HG02571 (cell line): ENCODE measurements around the gene SIGLECL1.
"Not testable (repeated sequence)": the region's sequence is repeated elsewhere in the genome, so short reads cannot be mapped to it uniquely, and the experiment has no call there.

ENCODE experiments used
- ATAC-seq: cut with Tn5 transposase; IDR thresholded peaks from one replicate; pipeline ENCODE4 v1.9.1; 2021; ENCODE audit warnings: mild to moderate bottlenecking, moderate library complexity; ENCODE audit not compliant: unreplicated experiment

The SIGLECL1 gene

DNA sequence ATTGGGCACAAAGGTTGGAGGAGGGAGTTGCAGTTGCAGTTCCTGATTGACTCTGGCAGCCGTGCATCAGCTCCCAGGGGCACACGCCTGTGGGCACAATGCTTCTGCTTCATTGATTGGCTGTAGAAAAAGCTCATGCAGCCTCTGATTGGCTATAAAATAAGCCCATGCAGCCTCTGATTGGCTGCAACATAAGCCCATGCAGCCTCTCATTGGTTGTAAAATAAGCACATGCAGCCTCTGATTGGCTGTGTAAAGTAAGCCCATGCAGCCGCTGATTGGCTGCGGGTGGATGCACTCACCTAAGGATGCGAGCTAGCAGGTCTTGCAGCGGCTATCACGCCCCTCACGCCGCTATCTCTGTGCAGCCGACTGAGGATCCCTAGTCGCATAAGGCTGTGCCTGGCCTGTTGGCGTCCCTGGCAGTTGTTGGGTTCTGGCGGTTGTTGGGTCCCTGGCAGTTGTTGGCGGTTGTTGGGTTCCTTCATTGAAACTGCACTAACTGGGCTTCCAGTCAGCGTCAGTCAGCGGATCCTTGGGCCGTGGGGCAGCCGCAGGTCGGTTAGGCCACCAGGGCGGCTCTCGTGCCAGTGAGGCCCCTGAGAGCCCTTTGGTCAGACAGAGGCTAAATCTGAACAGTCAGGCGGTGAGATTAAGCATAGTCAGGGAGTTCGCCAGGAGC is at the start of gene SIGLECL1:
TSS of gene SIGLECL1 (plus strand) at position 295 of the 682 bp plus-strand sequence. CDS start 12,993 bp downstream, outside the sequence.
- ATAC-seq: no peak

DNA sequence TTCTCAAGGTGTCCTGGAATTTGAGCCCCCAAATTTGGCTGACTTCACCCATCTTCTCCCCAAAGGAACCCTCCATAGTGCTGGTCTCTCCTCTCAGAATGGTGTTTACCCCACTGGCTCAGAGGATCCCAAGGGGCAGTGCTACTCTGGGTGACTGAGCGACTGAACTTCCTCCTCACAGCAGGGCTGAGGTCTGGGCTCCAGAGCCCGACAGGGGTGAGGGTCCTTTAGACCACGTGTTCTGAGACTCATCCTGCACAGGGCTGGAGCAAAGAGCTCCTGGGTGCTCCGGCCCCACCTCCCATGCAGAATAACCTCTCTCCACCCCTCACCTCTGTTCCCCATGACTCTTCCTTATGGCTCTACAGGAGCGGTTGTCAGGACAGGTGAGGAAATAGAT is 49.2 kb upstream of the SIGLECL1 start:
- no peak for ATAC-seq

DNA sequence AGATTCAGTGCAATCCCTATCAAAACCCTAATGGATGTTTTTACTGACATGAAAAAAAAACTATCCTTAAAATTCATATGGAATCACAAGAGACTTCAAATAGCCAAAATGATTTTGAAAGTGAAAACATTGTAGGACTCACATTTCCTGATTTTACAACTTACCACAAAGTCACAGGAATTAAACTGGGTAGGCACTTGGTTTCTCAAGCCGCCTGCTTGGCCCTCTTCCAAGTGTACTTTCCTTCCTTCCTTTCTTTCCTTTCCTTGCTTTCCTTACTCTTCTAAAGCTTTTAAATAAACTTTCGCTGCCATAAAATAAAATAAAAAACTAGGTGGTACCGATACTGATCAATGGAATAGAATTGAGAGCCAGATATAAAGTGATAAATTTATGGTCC is 47.0 kb upstream of the SIGLECL1 start:
- ATAC-seq: no peak

DNA sequence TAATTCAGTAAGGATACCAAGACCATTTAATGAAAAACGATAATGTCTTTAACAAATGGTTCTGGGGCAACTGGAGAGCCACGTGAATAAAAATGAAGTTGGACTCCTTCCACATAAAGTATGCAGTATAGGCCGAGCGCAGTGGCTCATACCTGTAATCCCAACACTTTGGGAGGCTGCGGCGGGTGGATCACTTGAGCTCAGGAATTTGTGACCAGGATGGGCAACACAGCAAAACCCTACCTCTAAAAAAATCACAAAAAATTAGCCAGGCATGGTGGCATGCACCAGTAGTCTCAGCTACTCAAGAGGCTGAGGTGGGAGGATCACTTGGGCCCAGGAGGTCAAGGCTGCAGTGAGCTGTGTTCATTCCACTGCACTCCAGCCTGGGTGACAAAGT is 46.6 kb upstream of the SIGLECL1 start:
- no peak for ATAC-seq

DNA sequence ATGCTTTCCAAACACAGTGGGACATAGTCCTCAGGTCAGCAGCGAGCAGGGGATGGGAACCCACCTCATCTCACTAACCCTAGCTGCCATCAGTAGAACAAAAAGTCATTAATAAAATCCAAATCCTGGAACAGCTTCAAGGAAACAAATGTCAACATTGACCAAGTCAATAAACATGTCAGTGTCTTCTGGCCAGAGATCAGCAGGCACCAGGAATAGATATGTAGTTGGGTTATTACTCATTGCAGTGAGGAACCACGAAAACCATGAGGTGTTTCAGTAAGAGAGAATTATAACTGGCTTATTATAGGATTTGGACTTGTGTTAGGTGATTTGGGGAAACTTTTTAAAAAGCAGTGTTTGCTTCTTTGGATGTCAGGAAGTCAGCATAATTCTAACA is 43.1 kb upstream of the SIGLECL1 start:
- ATAC-seq: no peak

DNA sequence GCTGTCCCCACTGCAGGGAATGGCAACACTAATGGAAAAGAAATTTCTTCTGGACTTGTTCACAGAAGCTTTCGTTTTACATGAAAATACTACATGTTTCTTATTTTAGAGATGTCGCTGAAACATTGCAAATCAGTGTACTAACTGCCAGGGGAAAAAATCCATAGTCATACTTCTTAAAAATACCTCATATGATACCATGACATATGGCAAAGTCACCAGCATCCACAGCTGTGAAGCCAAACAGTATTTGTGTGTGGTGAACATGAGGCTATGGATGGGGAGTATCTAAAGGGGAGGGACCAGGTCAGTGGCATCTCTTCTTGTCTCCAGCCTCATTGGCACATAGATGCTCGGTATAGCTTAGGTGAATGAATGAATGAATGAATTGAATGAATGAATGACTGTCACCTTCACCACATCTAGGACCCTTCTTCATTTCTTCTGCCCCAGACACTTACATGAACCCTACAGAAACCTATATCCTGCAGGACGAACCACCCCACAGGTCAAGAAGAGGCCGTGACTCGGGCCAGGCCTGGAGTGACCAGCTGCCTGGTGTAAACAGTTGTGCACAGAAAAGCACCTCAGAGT is 40.6 kb upstream of the SIGLECL1 start:
- ATAC-seq: no peak

DNA sequence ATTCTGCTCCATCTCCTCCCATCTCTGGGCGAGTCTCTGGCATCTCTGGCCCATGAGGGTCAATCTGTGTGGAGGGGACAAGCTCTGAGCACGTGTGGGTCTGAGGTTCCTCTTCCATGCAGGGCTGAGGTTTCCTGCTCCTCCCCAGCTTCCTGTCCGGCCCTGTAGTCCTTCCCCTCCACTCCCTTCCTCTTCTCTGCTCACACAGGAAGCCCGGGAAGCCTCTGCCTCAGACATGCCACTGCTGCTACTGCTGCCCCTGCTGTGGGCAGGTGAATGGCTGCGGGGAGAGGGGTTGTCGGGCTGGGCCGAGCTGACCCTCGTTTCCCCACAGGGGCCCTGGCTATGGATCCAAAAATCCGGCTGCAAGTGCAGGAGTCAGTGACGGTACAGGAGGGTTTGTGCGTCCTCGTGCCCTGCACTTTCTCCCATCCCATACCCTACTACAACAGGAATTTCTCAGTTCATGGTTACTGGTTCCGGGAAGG is 40.0 kb upstream of the SIGLECL1 start:
- not testable (repeated sequence) for ATAC-seq

DNA sequence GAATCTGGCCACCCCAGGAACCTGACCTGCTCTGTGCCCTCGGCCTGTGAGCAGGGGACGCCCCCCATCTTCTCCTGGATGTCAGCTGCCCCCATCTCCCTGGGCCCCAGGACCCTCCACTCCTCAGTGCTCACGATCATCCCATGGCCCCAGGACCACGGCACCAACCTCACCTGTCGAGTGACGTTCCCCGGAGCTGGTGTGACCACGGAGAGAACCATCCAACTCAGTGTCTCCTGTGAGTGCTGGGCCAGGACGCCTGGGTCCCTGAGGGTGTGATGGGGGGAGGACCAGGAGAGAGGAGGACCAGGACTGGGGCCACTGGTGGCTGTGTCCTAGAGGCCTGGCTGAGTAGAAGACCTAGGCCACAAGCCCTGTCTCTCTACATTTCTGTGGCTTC is 39.0 kb upstream of the SIGLECL1 start:
- no peak for ATAC-seq

DNA sequence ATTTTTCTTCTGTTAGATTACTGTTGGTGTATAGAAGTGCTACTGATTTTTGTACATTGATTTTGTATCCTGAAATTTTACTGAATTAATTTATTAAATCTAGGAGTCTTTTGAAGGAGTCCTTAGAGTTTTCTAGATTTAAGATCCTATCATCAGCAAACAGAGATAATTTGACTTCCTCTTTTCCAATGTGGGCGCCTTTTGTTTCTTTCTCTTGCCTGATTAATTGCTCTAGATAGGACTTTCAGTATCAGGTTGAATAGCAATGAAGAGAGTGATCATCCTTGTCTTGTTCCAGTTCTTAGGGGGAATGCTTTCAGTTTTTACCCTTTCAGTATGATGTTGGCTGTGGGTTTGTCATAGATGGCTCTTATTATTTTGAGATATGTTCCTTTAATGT is 31.6 kb upstream of the SIGLECL1 start:
- ATAC-seq: no peak

DNA sequence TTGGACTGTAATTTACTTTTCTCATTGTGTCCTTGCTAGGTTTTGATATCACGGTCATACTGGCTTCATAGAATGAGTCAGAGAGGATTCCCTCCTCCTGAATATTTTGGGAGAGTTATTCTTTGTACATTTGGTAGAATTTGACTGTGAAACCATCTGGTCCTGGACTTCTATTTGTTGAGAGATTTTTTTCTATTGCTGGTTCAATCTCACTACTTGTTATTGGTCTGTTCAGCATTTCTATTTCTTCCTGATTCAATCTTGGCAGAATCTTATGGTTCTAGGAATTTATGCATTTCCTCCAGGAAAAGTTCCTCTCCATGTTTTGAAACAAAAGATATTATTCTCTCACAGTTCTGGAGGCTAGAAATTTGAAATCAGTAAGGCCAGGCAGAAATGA is 30.9 kb upstream of the SIGLECL1 start:
- no peak for ATAC-seq

DNA sequence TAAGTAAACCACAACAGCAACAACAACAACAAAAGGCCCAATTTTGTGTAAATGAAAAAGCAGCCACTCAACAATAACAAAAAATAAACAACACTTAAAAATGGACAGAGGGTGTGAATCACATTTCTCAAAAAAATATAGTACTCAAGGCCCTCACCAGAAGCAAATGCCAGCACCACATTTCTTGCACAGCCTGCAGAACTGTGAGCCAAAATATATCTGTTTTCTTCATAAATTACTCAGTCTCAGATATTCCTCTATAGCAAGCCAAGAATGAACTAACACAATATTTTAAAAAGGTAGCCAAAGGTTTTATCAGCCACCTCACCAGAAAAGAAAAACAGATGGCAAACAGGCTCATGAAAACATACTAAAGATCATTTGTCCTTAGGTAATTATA is 29.9 kb upstream of the SIGLECL1 start:
- ATAC-seq: no peak

DNA sequence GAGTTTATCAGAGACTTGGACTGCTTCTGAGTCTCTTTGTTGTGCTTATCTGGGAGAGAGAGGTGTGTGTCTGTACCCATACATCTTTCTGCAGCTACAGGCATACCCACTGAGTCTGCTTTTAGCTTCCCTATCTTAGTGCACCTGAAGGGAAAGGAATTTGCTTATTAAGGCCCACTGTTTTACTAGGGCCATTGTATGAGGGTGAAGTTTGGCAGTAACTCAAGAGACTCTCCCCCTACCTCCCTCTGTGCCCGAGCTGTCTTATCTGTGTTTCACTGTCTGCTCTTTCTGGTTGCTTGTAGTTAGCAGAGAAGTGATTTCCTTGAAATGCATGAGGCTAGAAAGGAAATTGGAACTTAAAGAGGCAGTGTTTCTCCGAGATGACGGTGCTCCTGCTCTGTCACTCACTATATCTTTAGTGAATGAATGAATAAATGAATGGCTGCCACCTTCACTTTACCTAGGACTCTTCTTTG is 26.7 kb upstream of the SIGLECL1 start:
- no peak for ATAC-seq

DNA sequence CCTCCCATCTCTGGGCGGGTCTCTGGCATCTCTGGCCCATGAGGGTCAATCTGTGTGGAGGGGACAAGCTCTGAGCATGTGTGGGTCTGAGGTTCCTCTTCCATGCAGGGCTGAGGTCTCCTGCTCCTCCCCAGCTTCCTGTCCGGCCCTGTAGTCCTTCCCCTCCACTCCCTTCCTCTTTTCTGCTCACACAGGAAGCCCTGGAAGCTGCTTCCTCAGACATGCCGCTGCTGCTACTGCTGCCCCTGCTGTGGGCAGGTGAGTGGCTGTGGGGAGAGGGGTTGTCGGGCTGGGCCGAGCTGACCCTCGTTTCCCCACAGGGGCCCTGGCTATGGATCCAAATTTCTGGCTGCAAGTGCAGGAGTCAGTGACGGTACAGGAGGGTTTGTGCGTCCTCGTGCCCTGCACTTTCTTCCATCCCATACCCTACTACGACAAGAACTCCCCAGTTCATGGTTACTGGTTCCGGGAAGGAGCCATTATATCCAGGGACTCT is 25.9 kb upstream of the SIGLECL1 start, which contains the start of gene CD33:
TSS of gene CD33 (plus strand) at position 183 of the 496 bp plus-strand sequence. CDS start at position 222, 39 bp downstream.
- not testable (repeated sequence) for ATAC-seq

DNA sequence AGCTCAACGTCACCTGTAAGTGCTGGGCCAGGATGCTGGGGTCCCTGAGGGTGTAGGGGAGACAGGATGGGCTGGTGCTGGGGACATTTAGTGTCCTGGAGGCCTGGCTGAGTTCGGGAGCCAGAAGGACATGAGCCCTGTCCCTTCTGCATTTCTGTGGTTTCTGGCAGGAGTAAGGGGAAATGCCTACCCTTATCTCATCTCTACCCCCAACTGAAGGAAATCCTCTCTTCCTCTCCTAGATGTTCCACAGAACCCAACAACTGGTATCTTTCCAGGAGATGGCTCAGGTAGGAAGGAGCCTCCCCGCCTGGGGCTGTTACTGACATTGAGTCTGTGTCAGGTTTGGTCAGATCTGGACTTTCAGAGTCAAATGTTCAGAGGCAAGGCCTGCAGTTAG is 24.8 kb upstream of the SIGLECL1 start:
- no peak for ATAC-seq

DNA sequence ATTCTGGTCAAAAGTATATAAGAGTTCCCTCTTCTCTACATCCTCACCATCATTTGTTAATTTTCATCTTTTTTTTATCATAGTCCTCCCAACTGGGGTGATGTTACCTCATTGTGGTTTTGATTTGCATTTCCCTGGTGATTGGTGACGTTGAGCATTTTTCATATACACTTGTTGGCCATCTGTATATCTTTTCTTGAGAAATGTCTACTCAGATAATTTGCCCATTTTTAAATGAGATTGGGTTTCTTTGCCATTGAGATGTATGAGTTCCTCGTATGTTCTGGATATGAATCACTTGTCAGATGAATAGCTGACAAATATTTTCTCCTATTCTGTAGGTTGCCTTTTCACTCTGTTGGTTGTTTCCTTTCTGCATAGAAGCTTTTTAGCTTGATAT is 23.6 kb upstream of the SIGLECL1 start:
- ATAC-seq: no peak

DNA sequence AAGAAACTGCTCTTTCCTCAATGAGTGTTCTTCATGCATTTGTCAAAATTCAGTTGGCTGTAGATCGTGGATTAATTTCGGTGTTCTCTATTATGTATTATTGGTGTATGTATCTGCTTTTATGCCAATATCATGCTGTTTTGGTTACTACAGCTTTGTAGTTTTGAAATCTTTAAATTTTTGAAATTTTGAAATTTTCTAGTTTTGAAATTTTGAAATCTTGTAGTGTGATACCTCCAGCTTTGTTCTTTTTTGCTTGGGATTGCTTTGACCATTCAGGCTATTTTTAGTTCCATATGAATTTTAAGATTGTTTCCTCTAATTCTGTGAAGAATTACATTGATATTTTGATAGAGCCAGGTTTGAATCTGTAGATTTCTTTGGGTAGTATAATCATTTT is 22.9 kb upstream of the SIGLECL1 start:
- no peak for ATAC-seq

DNA sequence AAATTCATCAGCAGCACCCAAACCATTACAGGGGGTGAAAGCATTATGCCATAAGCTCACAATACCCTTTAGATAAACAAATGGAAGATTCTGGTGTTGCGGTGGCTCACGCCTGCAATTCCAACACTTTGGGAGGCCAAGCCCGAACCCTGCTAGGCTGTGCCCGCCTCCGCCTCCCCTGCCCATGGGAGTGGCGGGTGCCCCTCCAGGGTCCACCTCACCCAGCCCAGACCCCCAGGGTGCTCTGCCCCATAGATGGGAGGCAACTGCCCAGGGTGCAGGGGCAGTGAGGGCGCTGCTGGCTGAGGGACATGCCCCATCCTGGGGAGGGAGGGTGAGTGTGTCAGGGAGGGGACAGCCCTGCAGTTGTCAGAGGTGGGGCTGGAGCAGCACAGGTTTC is 10.0 kb upstream of the SIGLECL1 start:
- no peak for ATAC-seq

DNA sequence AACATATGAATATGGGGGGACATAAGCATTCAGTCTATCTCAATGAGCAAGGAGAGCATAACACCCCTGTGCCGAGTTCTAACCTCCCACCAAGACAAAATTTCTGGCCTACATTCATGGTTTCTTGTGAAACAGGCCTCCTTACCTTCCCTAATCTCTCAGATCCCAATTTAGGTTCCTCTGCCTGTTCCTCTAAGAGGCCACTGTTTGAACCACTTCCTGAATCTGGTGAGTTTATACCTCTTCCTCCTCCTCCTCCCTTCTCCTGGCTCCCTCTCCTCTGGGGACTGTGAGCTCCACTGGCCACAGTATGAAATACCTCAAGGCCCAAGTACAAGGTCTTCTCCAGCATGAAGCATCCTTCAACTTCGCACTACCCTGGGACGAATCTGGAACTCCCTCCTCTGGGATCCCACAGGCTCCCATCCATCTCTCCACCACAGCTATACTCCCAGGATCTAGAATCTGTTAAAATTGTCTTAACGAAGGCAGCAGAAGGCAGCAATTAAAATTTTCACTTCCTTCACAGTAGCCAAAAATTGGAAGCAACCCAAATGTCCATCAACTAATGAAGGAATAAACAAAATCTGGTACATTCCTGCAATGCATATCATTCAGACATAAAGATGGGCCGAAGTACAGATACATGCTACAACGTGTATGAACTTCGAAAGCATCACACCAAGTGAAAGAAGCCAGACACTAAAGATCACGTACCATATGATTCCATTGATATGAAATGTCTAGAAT is 7.8 kb upstream of the SIGLECL1 start:
- no peak for ATAC-seq

DNA sequence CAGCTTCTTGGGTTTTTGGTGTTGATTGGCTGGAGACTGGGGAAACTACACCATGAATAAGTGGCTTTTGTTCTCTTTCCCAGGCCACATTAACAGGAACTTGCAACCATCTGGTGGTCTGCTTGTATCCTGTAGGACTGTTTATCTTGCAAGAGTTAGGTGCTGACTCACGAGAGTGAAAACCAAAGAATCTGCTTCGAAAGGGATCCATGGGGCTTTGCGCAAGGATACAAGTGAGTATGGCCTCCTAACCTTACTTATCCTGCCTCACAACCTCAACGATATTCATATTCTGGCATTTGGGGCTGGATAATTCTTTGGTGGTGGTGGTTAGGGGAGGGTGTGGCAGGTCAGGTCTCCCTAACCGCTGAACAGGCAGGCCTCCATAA is 4.7 kb upstream of the SIGLECL1 start:
- ATAC-seq: no peak

DNA sequence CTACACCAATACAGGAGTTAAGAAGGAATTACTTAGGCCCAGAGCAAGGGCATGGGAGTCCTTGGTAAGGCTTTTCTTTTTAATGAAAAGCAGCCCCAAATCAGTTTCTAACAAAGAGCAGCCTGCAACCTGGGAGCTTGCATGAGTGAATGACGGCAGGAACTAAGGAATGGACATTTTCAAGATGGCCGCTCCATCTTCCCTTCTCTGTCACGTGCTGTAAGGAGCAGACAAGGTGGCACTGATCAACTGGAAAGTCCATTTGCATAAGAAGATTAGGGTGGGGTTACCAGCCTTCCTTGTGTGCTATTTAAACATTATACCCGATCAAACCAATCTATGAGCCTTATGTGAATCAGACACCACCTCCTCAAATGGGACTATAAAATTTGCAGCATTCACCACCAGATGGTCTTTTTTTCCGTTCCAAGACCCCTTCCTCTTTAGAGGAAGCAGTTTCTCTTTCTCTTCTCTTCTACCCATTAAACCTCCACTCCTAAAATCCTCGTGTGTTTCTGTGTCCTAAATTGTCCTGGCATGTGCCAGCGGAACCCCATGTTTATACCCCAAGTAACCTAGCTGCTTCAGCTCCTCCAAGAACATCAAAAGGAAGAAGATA is 2.8 kb upstream of the SIGLECL1 start:
- ATAC-seq: no peak

DNA sequence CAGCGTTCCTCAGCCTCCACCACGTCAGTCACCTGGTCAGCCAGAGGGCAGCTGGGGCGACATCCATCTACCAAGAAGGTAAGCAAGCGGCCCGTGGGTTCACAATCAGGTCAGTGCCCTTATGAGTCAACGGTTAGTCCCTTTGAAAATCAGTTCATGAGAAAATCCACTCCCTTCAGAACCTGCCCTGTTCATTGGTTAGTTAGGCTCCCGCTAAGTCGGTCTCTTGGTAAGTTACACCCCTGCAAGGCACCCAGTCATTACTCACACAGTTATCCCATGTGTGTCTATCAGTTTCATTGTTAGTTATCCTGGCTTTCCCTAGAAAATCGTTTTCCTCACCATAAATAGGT is 564 bp downstream of the SIGLECL1 start:
- ATAC-seq: no peak
